ENCODE measurements around the gene PPA1.
"Not testable (repeated sequence)": the region's sequence is repeated elsewhere in the genome, so short reads cannot be mapped to it uniquely, and the experiment has no call there.

Gene PPA1

GRCh38 chr10:70233109-70233938, at the start of gene PPA1:
Gene PPA1, minus strand, starts transcription at chr10:70233429. Its CDS starts 102 bp downstream, at chr10:70233327.
- peak within 1 kb of the TSS; percentile 65 to 97 (median 87) for H3K4me3 ChIP-seq
- H3K27ac ChIP-seq: peak within 1 kb of the TSS; percentile 68 to 95 (median 87)

DNA sequence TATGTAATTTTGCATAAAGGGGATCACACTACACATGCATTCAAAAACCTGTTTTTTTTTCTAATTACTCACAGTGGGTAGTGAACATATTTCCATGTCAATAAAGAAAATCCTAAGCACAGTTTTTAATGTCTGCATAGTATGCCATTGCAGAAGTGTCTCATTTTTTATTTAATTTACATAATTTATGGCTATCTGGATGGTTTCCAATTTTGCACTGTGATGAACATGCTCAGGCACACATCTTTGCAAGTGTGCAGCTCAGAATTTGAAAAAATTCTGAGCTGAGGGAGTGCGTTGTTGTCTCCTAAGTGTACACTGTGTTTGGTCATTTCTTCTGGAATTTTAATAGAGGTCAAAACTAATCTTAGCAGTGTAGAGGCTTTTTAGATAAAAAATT, 48.4 kb upstream of the PPA1 start:
- Histone ChIP-seq H3K27ac (no peak overlapping the region), H3K4me3 (no peak overlapping the region)

GRCh38 chr10:70280099-70280498, 46.9 kb upstream of the PPA1 start:
- no peak overlapping the region for H3K27ac ChIP-seq

GRCh38 chr10:70277396-70278030, 44.3 kb upstream of the PPA1 start:
- Histone ChIP-seq H3K27ac (no peak overlapping the region), H3K4me3 (no peak overlapping the region)

More at GRCh38 chr10:70280099-70280498, 46.9 kb upstream of the PPA1 start:
- no peak overlapping the region for H3K4me3 ChIP-seq

DNA sequence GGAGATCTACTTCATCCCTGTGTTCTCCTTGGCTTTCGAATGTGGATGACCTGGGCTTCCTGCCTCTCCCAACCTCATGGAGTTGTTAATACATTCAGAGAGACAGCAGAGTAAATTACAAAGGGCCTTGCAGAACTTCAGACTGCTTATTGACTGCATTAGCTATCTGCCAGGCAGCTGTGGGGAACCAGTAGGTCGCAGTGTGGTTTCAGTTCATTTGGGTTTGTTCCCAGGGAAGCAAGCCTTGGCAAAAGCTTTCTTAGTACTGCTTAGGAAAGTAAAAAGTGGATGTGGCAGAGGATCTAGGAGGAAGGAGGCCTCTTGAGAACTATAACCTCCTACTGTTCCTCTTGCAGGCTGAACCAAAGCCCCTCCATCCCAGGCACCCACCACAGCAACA, 41.4 kb upstream of the PPA1 start:
- H3K27ac ChIP-seq: peak overlapping the region in 6 of 21 experiments; percentile 14 to 54 (median 48)
- no peak overlapping the region for H3K4me3 ChIP-seq

DNA sequence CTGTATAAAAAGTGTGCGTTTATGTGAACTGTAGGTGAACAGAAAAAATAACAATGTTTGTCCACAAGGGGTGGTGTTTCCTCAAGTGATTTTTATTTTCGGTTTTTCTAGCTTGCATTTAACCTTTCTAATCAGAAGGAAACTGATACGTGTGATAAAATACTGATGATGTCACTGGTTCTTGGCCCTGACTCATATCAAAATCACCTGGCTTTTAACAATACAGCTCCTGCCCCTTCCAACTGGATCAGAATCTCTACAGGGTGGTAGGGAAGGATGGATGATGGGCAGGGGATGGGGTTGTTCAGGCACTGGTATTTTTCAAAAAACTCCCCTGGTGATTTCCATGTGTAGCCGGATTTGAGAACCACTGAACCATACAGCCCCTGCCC, 39.7 kb upstream of the PPA1 start:
- Histone ChIP-seq H3K4me3 (no peak overlapping the region), H3K27ac (peak overlapping the region in 1 of 21 experiments; percentile 26)

- Histone ChIP-seq H3K27ac (peak overlapping the region in 1 of 21 experiments; percentile 35), H3K4me3 (no peak overlapping the region)
Observed at GRCh38 chr10:70271996-70272924, 39.0 kb upstream of the PPA1 start.

- H3K27ac ChIP-seq: no peak overlapping the region
- H3K4me3 ChIP-seq: no peak overlapping the region
Observed at GRCh38 chr10:70270952-70271351, 37.7 kb upstream of the PPA1 start.

DNA sequence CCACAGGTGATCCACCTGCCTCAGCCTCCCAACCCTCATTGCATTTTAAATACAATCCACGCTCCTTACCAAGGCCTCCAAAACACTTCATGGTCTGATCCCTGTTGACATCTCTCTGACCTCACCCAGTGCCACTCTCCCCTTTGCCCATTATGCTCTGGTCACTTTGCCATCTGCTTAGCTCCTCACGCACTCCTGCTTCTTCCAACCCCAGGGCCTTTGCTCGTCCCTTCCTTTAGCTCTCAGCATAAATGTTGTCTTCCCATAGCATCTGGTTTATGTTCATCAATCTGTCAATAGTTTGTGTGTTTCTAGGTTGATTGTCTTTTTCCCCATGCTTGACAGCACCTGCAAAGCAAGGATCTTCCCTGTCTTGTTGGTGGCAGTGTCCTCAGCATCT, 36.5 kb upstream of the PPA1 start:
- no peak overlapping the region for H3K4me3 ChIP-seq

GRCh38 chr10:70268376-70268775, 35.1 kb upstream of the PPA1 start:
- no peak overlapping the region for H3K4me3 ChIP-seq
- H3K27ac ChIP-seq: peak overlapping the region in 1 of 21 experiments; percentile 31

More for the DNA sequence above, 36.5 kb upstream of the PPA1 start:
- H3K27ac ChIP-seq: no peak overlapping the region

DNA sequence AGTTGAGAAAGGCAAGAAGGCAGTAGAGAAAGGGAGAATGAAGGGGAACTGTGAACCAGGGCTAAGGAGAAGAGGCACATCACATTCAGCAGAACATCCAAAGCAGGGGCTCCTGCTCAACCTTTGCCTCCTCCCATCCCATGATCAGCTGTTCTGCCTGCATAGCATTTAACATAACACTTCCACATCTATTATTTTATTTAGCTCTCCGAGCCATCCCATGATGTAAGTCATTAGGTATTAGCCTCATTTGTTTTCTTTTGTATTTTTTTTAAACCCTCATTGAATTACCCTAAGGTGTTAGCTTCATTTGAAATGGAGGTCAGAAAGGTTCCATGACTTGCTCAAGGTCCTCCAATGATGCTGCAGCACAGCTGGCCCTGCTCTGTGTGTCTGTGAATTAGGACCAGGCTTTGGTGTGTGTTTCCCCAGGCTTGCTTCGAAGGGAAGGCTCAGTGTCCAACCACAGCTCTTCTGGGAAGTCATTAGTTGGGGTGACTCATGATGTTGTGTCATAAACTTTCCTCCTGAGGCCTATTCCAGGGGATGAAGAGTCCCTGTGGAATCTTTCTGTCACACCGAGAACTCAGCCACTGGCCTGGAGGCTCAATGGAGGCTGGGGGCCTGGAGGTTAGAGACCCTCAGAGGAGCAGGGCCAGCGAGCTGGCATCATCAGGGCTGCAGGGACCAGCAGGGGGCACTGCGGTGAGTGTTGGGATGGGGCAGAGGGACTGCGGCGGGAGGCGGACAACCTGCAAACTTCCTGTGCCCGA, 34.1 kb upstream of the PPA1 start:
- H3K4me3 ChIP-seq: no peak overlapping the region
- H3K27ac ChIP-seq: peak overlapping the region in 10 of 21 experiments; percentile 7 to 62 (median 43)

- peak overlapping the region in 10 of 21 experiments; percentile 7 to 62 (median 44) for H3K27ac ChIP-seq
Observed at GRCh38 chr10:70266701-70267100, 33.5 kb upstream of the PPA1 start.

DNA sequence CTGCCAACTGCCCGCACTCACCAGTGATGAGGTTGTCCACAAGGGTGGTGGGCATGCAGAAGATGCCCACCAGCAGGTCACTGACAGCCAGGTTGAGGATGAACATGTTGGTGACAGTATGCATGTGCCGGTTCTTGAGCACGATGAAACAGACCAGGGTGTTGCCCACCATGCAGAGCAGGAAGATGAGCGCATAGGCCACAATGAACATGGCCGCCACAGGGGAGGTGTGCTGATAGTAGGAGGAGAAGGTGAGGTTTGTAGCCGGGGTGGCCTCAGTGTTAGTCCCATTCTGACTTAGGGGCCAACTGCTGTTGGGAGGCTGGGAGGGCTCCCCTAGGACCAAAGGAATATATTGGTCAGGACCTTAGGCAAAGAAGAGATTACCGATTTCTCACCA, 32.8 kb upstream of the PPA1 start:
- peak overlapping the region in 1 of 21 experiments; percentile 45 for H3K27ac ChIP-seq
- H3K4me3 ChIP-seq: no peak overlapping the region

More at GRCh38 chr10:70266701-70267100, 33.5 kb upstream of the PPA1 start:
- no peak overlapping the region for H3K4me3 ChIP-seq

DNA sequence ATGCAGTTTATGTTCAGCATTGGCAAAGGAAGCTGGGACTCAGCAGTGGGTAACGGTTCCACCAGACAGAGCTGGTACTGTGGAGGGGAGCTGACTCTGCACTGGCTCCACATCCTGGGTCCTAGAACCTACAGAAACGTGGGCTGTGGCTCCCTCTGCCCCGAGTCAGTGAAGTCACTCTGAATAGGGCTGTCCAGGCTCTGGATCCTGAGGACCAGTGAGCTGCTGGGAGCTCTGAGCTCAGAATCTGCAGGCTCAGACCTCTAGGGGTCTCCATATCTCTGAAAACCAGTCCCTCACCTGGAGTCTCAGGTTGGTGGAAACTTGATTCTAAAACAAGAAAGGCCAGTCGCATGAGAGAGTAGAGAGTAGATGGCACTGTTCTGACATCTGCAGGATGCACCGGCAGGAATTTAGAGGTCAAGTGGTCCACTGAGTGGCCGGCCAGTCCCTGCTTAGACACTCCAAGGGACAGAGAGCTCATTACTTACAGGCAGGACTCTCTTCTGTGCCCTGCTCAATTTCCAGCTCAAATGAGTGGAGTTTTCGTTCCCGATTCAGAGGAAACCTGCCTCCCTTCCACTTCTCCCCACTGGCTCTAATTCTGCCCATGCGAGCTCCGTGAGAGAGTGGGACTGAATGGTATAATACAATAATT, 31.9 kb upstream of the PPA1 start:
- Histone ChIP-seq H3K4me3 (no peak overlapping the region), H3K27ac (no peak overlapping the region)

- Histone ChIP-seq H3K27ac (no peak overlapping the region), H3K4me3 (no peak overlapping the region)
Observed at GRCh38 chr10:70260734-70261133, 27.5 kb upstream of the PPA1 start.

DNA sequence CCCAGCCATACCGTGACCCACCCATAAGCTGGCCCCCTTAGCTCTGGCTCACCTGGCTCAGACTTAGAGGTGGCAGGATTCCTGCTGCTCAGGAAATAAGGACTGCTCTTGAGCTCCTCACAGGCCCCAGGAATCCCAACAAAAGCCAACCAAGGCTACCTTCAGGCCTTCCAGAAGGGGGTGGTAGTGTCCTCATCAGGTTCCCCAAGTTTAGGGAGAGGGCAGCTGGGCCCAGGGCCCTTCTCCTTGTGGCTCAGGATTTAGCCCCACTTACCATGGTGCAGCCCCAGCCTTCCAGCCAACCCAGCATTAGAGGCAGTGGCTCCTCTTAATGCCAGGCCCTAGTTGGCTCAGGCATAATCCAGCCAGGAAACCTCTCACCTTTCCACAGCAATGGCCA, 27.0 kb upstream of the PPA1 start:
- no peak overlapping the region for H3K4me3 ChIP-seq
- no peak overlapping the region for H3K27ac ChIP-seq

DNA sequence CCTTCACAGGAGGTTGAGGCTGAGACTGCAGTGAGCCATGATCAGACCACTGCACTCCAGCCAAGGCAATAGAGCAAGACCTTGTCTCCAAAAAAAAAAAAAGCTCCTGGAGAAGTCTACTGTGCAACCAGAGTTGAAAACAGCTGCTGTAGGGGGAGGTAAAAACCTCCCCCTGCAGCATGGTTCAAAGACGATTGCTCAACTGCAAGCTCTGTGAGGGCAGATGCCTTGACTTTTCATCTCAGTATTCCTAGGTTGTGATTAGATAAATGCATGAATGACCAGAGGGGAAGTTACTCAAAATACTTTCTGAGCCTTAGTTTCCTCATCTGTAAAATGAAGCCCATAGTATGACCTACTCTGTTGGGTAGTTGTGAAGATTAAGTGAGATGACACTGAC, 25.0 kb upstream of the PPA1 start:
- H3K27ac ChIP-seq: no peak overlapping the region
- H3K4me3 ChIP-seq: no peak overlapping the region

GRCh38 chr10:70257816-70258215, 24.6 kb upstream of the PPA1 start:
- H3K4me3 ChIP-seq, H3K27ac ChIP-seq: not testable (repeated sequence)

- Histone ChIP-seq H3K4me3 (no peak overlapping the region), H3K27ac (no peak overlapping the region)
Observed at GRCh38 chr10:70256463-70256862, 23.2 kb upstream of the PPA1 start.
